GM18870 (cell line): ENCODE results near the gene ARHGEF28.

Experiments
- ATAC-seq: cut with Tn5 transposase; IDR thresholded peaks from one replicate; pipeline ENCODE4 v1.9.1; 2021; ENCODE audit warnings: moderate library complexity; ENCODE audit not compliant: unreplicated experiment

Gene ARHGEF28

DNA sequence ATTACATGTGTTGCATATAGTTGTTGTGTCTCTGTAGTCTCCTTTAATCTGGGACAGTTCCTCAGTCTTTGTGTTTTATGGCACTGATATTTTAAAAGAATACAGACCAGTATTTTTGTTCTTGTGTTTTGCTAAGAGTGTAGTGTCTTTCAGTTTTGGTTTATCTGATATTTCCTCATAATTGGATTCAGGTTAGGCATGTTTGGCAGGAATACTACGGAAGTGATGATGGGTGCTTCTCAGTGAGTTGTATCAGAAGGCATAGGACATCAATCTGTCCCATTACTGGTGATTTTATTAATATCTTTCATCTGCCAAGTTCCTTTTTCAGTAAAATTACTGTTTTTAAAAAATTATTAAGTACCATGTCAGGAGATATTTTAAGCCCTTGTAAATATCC, 212.9 kb downstream of the ARHGEF28 start:
- ATAC-seq: no peak

GRCh38 chr5:73841641-73842040, 215.6 kb downstream of the ARHGEF28 start:
- no peak for ATAC-seq

- no peak for ATAC-seq
These were observed 218.2 kb downstream of the ARHGEF28 start for GRCh38 chr5:73844165-73844564.

- no peak for ATAC-seq
These were observed 225.6 kb downstream of the ARHGEF28 start for GRCh38 chr5:73851471-73852181.

- ATAC-seq: peak; percentile 53
These were observed 227.1 kb downstream of the ARHGEF28 start for GRCh38 chr5:73853091-73853490.

- ATAC-seq: no peak
These were observed 231.0 kb downstream of the ARHGEF28 start for GRCh38 chr5:73856997-73857396.

DNA sequence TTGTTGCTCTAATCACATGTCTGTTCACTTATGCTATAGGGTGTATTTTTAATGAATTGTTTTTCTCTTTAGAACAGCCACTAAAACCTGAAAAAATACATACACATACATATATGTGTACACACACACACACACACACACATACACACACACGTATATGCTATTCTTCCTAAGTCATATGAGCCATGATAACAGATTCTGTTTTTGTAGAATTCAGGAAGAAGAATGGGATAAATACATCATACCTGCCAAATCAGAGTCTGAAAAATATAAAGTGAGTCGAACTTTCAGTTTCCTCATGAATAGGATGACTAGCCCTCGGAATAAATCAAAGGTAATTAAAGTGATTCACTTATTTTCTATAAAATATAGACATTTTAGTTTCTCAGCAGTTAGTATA, 231.4 kb downstream of the ARHGEF28 start:
- ATAC-seq: no peak

GRCh38 chr5:73858054-73858453, 232.1 kb downstream of the ARHGEF28 start:
- no peak for ATAC-seq

DNA sequence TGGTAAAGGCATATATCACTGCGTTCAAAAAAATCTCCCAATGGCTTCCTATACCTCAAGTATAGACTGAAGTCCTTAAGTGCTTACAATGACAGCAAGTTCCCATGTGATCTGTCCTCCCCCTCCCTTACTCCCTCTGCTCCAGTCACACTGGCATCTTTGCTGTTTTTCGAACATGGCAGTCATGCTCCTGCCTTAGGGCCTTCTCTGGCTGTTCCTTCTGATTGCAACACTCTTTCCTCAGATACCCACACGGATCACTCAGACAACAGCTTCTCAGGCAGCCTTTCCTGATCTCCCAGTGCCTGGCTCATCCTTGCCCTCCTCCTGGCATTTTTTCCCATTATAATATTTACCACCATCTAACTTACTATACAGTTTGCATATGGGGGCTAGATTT, 232.8 kb downstream of the ARHGEF28 start:
- ATAC-seq: no peak

- no peak for ATAC-seq
These were observed 233.7 kb downstream of the ARHGEF28 start for GRCh38 chr5:73859696-73860095.

GRCh38 chr5:73861313-73861988, 235.5 kb downstream of the ARHGEF28 start:
- ATAC-seq: no peak

DNA sequence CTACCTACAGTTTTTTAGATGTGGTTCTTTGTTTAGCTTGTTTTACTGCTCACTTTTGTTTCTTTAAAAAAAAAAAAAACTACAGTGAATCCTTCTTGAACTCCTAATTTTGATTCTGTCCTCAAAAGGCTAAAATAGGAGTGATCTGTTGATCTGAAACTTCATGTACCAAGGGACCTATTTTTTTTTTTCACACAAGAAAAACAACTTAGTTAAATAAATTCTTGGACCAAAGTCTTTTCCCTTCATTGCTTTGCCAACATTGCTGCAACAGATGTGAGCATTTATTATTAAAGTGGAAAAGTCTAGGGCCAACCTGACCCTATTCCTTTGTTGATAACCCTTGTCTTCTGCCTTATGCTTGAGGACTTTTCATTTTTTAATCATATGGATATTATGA, 236.8 kb downstream of the ARHGEF28 start:
- ATAC-seq: no peak

DNA sequence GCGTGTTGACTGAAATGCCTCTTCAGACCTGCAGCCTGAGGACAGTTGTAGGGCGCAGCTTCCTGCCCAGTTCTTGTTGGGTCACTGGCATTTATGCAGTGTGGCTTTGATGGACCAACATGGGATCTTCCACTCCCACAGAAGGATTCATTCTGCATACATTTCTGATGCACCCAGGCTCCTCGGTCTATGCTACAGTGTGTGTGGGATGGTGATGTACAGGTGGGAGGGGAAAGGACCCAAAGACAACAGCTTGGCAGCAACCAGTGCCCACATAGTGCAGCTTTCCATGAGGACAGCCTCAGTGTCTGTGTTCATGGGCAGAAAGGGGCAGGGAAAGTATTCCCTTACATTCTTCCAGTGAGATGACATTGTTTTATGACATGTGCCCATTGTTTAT, 237.9 kb downstream of the ARHGEF28 start:
- no peak for ATAC-seq

DNA sequence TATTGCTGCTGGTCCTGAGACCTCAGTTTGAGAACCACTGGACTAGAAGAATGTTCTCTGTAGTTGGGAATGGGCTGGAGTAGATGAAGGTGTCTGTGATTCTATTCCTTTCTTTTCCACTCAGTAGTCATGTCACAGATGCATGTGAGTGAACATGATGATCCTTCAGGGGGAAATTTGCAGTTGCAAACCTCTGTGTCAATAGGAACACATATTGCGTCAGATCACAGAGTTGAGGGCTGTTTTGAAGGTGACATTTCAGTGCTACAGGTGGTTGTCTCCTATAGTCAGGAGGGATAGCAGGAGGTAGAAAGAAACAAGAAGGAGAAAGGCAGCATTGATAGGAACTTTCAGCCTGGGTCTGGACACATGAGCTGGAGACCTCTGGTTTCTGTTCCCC, 239.3 kb downstream of the ARHGEF28 start:
- no peak for ATAC-seq

DNA sequence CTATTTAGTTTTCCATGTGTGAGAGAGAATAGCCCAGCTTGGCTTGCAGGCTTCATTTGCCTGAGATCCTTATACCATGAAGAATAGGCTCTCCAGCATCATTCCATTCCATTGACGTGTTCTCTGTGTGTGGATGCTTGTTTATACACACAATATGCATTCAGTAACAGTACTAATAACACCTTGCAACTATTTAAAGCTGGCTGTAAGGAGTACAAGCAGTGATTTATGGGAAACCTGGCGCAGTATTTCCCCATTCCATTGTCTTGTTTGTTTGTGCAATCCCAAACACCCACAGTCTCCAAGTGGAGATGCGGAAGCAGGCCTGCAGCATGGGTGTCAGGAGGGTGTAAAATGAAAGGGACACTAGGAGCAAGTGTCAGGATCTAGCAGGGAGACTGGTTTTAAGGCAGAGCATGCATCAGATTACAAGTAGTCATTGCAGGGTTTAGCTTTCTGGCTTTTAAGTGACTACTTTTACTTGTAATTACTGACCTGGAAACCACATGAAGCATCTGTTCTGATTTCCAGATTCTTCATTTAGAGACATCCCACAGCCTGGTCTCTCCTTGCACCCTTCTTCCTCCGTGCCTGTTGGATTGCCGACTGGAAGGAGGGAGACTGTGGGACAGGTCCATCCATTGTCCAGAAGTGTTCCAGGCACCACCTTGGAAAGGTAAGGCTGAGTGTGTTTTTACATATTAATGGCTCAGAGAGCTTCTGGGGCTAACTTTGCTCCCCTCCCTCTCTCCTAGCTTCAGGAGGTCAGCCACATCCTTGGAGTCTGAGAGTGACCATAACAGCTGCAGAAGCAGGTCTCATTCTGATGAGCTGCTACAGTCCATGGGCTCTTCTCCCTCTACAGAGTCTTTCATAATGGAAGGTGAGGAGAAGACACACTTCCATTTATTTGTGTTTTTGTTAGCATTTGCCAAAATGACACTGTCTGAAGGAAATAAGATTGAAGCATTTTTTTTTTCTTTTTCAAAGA, 241.6 kb downstream of the ARHGEF28 start:
- ATAC-seq: no peak

GRCh38 chr5:73883646-73884045, 257.6 kb downstream of the ARHGEF28 start:
- ATAC-seq: no peak

DNA sequence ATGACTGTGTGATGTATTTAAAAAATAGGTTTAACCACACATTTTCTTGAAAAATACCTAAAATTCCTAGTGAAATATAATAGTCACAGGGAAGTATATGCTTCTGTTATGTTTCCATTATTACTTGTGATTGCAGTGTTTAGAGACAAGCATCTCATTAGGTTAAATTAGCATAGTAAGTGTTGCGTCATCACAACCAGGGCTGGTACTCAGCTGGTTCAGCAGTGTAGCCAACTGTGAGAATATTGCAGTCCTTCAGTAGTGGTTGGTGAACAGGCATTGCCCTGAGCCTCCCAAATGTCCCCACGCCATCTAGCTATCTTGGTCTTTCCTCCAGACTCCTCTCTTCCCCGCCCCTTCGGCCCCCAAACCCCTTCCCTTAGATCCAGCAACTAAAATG, 261.7 kb downstream of the ARHGEF28 start:
- ATAC-seq: no peak

DNA sequence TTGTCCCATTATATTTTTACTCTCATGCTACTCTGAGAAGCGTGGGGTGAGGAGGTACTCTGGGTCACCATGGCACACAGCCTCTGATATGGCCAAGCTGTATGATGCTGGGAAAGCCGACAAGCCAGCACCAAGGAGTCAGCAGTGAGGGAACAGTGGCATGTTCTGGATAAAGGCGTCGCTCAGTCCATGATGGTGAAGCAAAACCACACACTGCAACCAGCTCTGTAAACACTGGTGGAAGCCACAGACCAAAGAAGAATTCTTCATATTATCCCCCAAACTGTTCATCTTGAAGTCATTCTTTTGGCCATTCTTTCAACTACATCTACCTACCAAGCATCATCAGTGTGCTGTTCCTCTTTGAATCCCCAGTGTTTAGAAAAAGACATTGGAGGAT, 264.6 kb downstream of the ARHGEF28 start:
- ATAC-seq: no peak

DNA sequence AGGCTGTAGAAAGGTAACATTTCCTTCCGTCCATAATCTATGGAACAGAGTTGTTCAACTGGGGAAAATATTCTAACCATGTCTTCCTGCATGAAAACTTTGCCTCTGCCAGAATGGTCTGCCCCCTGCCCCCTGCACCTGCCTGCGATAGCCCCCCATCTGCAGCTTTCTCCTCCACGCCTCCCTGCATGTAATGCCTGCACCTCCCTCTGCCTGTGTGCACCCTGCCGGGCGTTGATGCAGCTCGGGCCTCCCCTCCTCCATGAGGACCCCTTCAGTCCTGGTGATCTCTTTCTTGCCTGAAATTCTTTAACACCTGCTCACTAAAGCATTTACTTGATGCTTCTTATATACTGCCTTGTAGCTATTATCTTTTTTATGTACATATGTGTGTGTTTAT, 266.2 kb downstream of the ARHGEF28 start:
- ATAC-seq: no peak

- no peak for ATAC-seq
These were observed 266.8 kb downstream of the ARHGEF28 start for GRCh38 chr5:73892806-73893205.

GRCh38 chr5:73893813-73894212, 267.8 kb downstream of the ARHGEF28 start:
- no peak for ATAC-seq

GRCh38 chr5:73894860-73895259, 268.9 kb downstream of the ARHGEF28 start:
- no peak for ATAC-seq
